ENCODE data around the gene ANKRD55.
A peak's percentile ranks its signal among the peaks of the same experiment; 100 is the strongest.

ANKRD55 gene

GRCh38 chr5:56072863-56073766, 160.0 kb downstream of the ANKRD55 start:
- no peak for DNase-seq

GRCh38 chr5:56071470-56071869, 161.7 kb downstream of the ANKRD55 start:
- no peak for DNase-seq

- DNase-seq: peak; percentile 68
Observed at GRCh38 chr5:56070851-56071465, 162.2 kb downstream of the ANKRD55 start.

- DNase-seq: no peak
Observed at GRCh38 chr5:56069652-56070226, 163.4 kb downstream of the ANKRD55 start.

- no peak for DNase-seq
Observed at GRCh38 chr5:56066931-56067450, 166.1 kb downstream of the ANKRD55 start.

GRCh38 chr5:56064984-56065383, 168.1 kb downstream of the ANKRD55 start:
- DNase-seq: no peak

GRCh38 chr5:56060276-56061110, 172.6 kb downstream of the ANKRD55 start:
- DNase-seq: no peak

GRCh38 chr5:56059854-56060253, 173.3 kb downstream of the ANKRD55 start:
- DNase-seq: no peak

GRCh38 chr5:56056875-56057274, 176.3 kb downstream of the ANKRD55 start:
- no peak for DNase-seq

- peak; percentile 13 for DNase-seq
Observed at GRCh38 chr5:56055859-56056258, 177.3 kb downstream of the ANKRD55 start.

- DNase-seq: no peak
Observed at GRCh38 chr5:56055287-56055686, 177.8 kb downstream of the ANKRD55 start.

- no peak for DNase-seq
Observed at GRCh38 chr5:56054666-56055065, 178.5 kb downstream of the ANKRD55 start.

GRCh38 chr5:56053363-56053762, 179.8 kb downstream of the ANKRD55 start:
- no peak for DNase-seq

- DNase-seq: no peak
Observed at GRCh38 chr5:56052735-56053134, 180.4 kb downstream of the ANKRD55 start.

GRCh38 chr5:56050551-56051255, 182.4 kb downstream of the ANKRD55 start:
- peak; percentile 37 for DNase-seq
